Thymus (tissue), 11 donors: ENCODE data around the gene SCTR. TPM values are rescaled to one million over a fixed set of nuclear protein-coding genes. Genes with fewer than 3 reads are reported as not detected.

Experiments
- DNase-seq, 9 donors: peaks; one replicate each; pipeline ENCODE4 v3.0.0-alpha.2; 2013; ENCODE audit warnings: low spot score in 9 of 9, low read depth in 6 of 9, missing footprints in 1 of 9
- H3K27ac ChIP-seq, 2 donors: one replicate each; pipeline ENCODE4 v1.5.1; 2013; ENCODE audit warnings: control low read depth in 1 of 2, low read depth in 1 of 2, low read length in 1 of 2, mild to moderate bottlenecking in 1 of 2, moderate library complexity in 1 of 2
- H3K27me3 ChIP-seq, 2 donors: one replicate each; pipeline ENCODE4 v1.5.1; 2013; ENCODE audit warnings: low read length in 1 of 2; ENCODE audit not compliant: control insufficient read depth in 2 of 2, insufficient read depth in 1 of 2
- H3K36me3 ChIP-seq, 2 donors: one replicate each; pipeline ENCODE4 v1.5.1; 2013; ENCODE audit warnings: low read length in 1 of 2, mild to moderate bottlenecking in 1 of 2, moderate library complexity in 1 of 2; ENCODE audit not compliant: control insufficient read depth in 2 of 2, insufficient read depth in 2 of 2
- H3K4me1 ChIP-seq, 2 donors: one replicate each; pipeline ENCODE4 v1.5.1; 2013; ENCODE audit warnings: low read length in 2 of 2; ENCODE audit not compliant: control insufficient read depth in 2 of 2, insufficient read depth in 2 of 2
- H3K4me3 ChIP-seq, 2 donors: one replicate each; pipeline ENCODE4 v1.5.1; 2013; ENCODE audit warnings: low read length in 2 of 2, control low read depth in 1 of 2, mild to moderate bottlenecking in 1 of 2
- H3K9me3 ChIP-seq, 2 donors: one replicate each; pipeline ENCODE4 v1.5.1; 2013; ENCODE audit warnings: low read length in 1 of 2, mild to moderate bottlenecking in 1 of 2; ENCODE audit not compliant: control insufficient read depth in 2 of 2, insufficient read depth in 1 of 2
- WGBS: extraction: QIAGEN DNeasy Blood & Tissue Kit; methylation state at CpG from one replicate; pipeline ENCODE4 v1.1.7; 2013; 5-methylcytosine and 5-hydroxymethylcytosine counted together
- polyA plus RNA-seq: library from polyadenylated mRNA; stranded (reverse); fragments of 200-250 nt; gene quantifications from one replicate; pipeline ENCODE4 v1.2.3, GENCODE V29; 2013
- total RNA-seq: library from RNA; stranded (reverse); fragments of 120-200 nt; gene quantifications from one replicate; pipeline ENCODE4 v1.2.4, GENCODE V29; 2013
- donor health status: healthy.

SCTR gene
- total and polyA plus RNA-seq, 2 donors: 0.24 to 1.5 TPM

GRCh38 chr2:119472749-119473148, 51.5 kb downstream of the SCTR start:
- no peak for DNase-seq
- Histone ChIP-seq H3K36me3 (no peaks in the 10 kb centered on the region), H3K4me3 (no peak overlapping the region), H3K27me3 (no peaks in the 10 kb centered on the region), H3K4me1 (peaks cover 0 to 2% of the 10 kb centered on the region in 2 donors), H3K9me3 (peaks cover 0 to 6% of the 10 kb centered on the region in 2 donors), H3K27ac (no peak overlapping the region)
- WGBS: 97% methylated on average over 8 of the region's 8 CpGs

- no peaks in the 10 kb centered on the region for H3K4me1 ChIP-seq
- H3K27me3 ChIP-seq: no peaks in the 10 kb centered on the region
- no peak overlapping the region for H3K4me3 ChIP-seq
- H3K27ac ChIP-seq: no peak overlapping the region
- no peaks in the 10 kb centered on the region for H3K36me3 ChIP-seq
- no peak for DNase-seq
- H3K9me3 ChIP-seq: no peaks in the 10 kb centered on the region
- WGBS: 37% methylated on average over 2 of the region's 2 CpGs
Observed at GRCh38 chr2:119469661-119470297, 54.5 kb downstream of the SCTR start.

DNA sequence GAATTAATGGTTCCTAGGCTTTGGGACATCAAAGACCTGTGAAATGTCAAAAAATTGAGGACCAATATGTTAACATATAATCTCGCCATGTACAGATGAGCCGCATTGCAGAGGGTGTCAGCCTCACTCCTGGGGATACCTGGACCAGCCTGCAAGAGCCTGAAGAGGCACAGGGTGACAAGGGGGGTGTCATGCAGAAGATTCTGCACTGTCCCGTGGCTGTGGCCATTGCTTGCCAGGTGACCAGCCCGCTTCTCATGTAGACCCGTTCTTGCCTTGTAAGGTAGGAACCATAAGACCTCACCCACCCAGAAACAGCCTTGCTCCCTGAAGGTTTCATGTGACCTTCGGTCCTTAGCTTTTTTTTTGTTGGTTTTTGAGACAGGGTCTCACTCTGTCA, 55.2 kb downstream of the SCTR start:
- no peak for DNase-seq
- 79% methylated on average over 6 of the region's 6 CpGs for WGBS
- no peaks in the 10 kb centered on the region for H3K27me3 ChIP-seq

GRCh38 chr2:119468154-119468955, 55.9 kb downstream of the SCTR start:
- no peak overlapping the region for H3K27ac ChIP-seq
- WGBS: 78% methylated on average over 3 of the region's 3 CpGs
- no peak overlapping the region for H3K4me3 ChIP-seq
- no peaks in the 10 kb centered on the region for H3K36me3 ChIP-seq
- DNase-seq: no peak
- H3K4me1 ChIP-seq: no peaks in the 10 kb centered on the region
- H3K27me3 ChIP-seq: no peaks in the 10 kb centered on the region
- no peaks in the 10 kb centered on the region for H3K9me3 ChIP-seq

More for the DNA sequence above, 55.2 kb downstream of the SCTR start:
- no peaks in the 10 kb centered on the region for H3K9me3 ChIP-seq
- H3K4me1 ChIP-seq: no peaks in the 10 kb centered on the region
- H3K4me3 ChIP-seq: no peak overlapping the region
- H3K27ac ChIP-seq: no peak overlapping the region
- no peaks in the 10 kb centered on the region for H3K36me3 ChIP-seq

DNA sequence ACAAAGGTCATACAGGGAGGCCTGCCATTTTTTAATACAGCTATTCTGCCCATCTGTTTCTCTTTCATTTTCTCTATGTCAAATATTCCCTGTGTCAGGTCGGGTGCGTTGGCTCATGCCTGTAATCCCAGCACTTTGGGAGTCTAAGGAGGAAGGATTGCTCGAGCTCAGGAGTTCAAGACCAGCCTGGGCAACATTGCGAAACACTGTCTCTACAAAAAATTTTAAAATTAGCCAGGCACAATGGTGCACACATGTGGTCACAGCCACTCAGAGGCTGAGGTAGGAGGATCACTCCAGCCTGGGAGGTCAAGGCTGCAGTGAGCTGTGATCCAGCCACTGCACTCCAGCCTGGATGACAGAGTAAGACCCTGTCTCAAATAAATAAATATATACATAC, 57.9 kb downstream of the SCTR start:
- H3K27ac ChIP-seq: no peak overlapping the region
- H3K4me1 ChIP-seq: no peaks in the 10 kb centered on the region
- no peak overlapping the region for H3K4me3 ChIP-seq
- no peaks in the 10 kb centered on the region for H3K9me3 ChIP-seq
- DNase-seq: no peak
- WGBS: 95% methylated on average over 4 of the region's 4 CpGs
- H3K36me3 ChIP-seq: no peaks in the 10 kb centered on the region
- no peaks in the 10 kb centered on the region for H3K27me3 ChIP-seq

DNA sequence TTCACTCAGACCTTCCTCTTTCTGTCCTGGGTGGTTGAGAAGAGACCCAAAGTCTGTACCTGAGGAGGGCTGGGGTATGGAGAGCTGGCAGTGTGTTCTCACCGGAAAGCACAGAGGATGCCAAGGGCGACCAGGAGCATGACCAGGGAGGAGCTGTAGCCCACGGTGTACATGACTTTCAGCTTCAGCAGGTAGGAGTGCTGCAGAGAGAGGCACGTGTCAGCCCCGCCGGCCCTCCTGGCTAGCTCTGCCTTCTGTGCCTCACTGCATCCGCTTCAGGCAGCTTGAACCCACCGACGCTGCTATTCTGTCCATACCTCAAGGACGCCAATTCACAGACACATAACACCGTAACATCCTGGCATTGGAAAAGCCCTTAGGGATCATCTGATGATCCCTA, 58.6 kb downstream of the SCTR start:
- Histone ChIP-seq H3K4me3 (no peak overlapping the region), H3K9me3 (no peaks in the 10 kb centered on the region), H3K36me3 (no peaks in the 10 kb centered on the region), H3K4me1 (no peaks in the 10 kb centered on the region), H3K27me3 (no peaks in the 10 kb centered on the region), H3K27ac (no peak overlapping the region)
- no peak for DNase-seq
- 96% methylated on average over 11 of the region's 11 CpGs for WGBS

DNA sequence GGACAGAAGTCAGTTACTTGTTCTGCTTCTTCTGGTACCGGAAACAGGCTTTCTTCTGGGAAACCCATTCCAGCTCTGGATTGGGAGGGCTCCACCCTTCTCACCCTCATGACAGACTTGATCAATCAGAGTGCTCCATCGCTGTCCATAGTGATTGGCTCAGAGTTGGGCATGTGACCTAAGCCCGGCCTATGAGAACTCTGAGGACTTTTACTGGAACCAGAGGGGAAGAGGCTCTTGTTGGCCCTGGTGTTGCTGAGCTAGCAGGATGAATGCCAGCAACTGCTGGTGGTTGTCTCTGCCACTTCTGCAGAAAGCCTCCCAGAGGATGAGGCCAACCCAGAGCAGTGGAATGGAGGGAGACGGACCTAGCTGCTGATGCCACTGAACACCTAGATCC, 59.3 kb downstream of the SCTR start:
- Histone ChIP-seq H3K9me3 (no peaks in the 10 kb centered on the region), H3K27me3 (no peaks in the 10 kb centered on the region), H3K27ac (no peak overlapping the region), H3K36me3 (no peaks in the 10 kb centered on the region), H3K4me3 (no peak overlapping the region), H3K4me1 (no peaks in the 10 kb centered on the region)
- 99% methylated on average over 4 of the region's 4 CpGs for WGBS
- DNase-seq: no peak

GRCh38 chr2:119463990-119464389, 60.3 kb downstream of the SCTR start:
- H3K27ac ChIP-seq: no peak overlapping the region
- no peaks in the 10 kb centered on the region for H3K9me3 ChIP-seq
- H3K4me3 ChIP-seq: no peak overlapping the region
- H3K4me1 ChIP-seq: no peaks in the 10 kb centered on the region
- H3K27me3 ChIP-seq: no peaks in the 10 kb centered on the region
- WGBS: 96% methylated on average over 9 of the region's 9 CpGs
- no peak for DNase-seq
- H3K36me3 ChIP-seq: no peaks in the 10 kb centered on the region

DNA sequence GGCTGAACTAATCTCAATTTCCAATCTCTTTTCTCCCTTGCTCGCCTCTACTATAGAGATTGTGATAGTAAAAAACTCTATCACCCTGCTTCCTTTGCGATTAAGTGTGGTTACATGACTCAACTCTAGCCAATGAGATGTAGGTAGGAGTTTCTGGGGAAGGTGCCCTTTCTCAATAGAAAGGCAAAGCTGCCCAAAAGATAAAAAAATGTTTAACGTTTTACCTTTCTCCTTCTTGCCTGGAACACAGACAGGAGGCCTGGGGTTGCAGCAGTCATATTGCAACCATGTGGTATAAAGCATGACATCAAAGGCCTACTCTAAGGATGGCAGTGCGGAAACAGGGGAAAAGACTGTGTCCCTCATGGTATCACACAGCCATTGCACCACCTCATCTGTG, 61.1 kb downstream of the SCTR start:
- Histone ChIP-seq H3K27me3 (no peaks in the 10 kb centered on the region), H3K4me1 (no peaks in the 10 kb centered on the region), H3K27ac (no peak overlapping the region), H3K36me3 (no peaks in the 10 kb centered on the region), H3K9me3 (no peaks in the 10 kb centered on the region), H3K4me3 (no peak overlapping the region)
- 65% methylated on average over 4 of the region's 4 CpGs for WGBS
- no peak for DNase-seq
